Colonic mucosa (tissue), 4 donors: ENCODE results near the gene FEZF1. TPM values are rescaled to one million over a fixed set of nuclear protein-coding genes. Genes with fewer than 3 reads are reported as not detected.

Source experiments
- DNase-seq: peaks from one replicate; pipeline ENCODE4 v3.0.0-alpha.2; 2020
- H3K27ac ChIP-seq: fragments of 200-600 bp; one replicate; pipeline ENCODE4 v1.8.0; 2021
- H3K27me3 ChIP-seq: fragments of 200-600 bp; one replicate; pipeline ENCODE4 v1.8.0; 2021
- H3K36me3 ChIP-seq: fragments of 200-600 bp; one replicate; pipeline ENCODE4 v1.8.0; 2021
- H3K4me1 ChIP-seq: fragments of 200-600 bp; one replicate; pipeline ENCODE4 v1.8.0; 2021; ENCODE audit warnings: mild to moderate bottlenecking
- H3K4me3 ChIP-seq: fragments of 200-600 bp; one replicate; pipeline ENCODE4 v1.8.0; 2021
- H3K9ac ChIP-seq, 2 donors: one replicate each; pipeline ENCODE4 v1.7.0; 2013; ENCODE audit warnings: control low read depth in 2 of 2, low read depth in 2 of 2, low read length in 2 of 2
- H3K9me3 ChIP-seq: fragments of 200-600 bp; one replicate; pipeline ENCODE4 v1.8.0; 2021
- intact Hi-C: fragments of 100-400 bp; cut with DNase I; formaldehyde crosslinking; loops from one replicate; pipeline ENCODE4 v1.14.1; 2022
- total RNA-seq, 2 donors: library from RNA; stranded (reverse); fragmentation: NEBNext Ultra II Directional in 1 of 2; extraction: Animal tissue kit (Norgen Biotek cat#: 25700) in 1 of 2; gene quantifications; one replicate each; pipeline ENCODE4 v1.2.1, GENCODE V29; 2021
- TF ChIP-seq, protein P1 (sequence below): fragments of 200-600 bp; IDR thresholded peaks from one replicate; pipeline ENCODE4 v1.8.0; 2022; ENCODE audit warnings: antibody characterized with exemption, mild to moderate bottlenecking
- donor health status: healthy.
- donor health status: DM: no; HTN: no; CAD: no.
- donor health status: DM: no; HTN: no; CAD: no.

Gene FEZF1
- not detected for total RNA-seq

DNA sequence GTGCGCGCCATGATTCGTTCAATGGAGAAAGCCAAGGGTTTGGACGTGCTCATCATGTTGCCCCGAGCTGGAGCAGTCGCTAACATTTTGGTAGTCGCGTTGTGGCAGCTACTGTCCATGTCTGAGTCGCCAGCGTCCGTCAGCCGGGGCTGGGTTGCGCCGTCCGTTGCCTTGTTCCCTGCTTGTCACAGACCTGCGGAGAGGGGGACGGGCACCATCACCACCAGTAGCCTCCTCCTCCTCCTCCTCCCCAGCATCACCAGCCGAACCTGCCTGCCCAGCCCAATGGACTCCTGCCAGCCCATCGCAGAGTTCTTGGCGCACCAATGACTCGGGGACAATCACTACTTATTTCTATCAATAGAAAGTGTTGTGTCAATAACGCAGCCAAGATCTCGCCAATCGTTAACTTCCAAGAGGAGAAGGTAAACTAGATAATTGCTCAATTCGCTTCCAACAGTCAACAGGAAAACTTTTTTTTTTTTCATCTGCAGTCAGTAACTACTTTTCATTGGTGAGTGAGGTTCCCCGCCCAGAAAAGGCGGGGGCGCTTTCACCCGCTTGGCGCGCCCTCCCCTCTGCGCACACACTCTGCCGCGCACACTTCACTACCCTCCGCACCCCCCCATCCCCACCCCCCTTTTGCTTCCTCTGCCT lies at the start of gene FEZF1:
FEZF1 (minus strand) TSS at position 432 of the 657 bp plus-strand sequence; CDS start at position 119, 313 bp downstream.
- H3K9ac ChIP-seq = no peak within 1 kb of the TSS
- H3K4me3 ChIP-seq = peak within 1 kb of the TSS; percentile 16
- TF ChIP-seq, protein P1, sequence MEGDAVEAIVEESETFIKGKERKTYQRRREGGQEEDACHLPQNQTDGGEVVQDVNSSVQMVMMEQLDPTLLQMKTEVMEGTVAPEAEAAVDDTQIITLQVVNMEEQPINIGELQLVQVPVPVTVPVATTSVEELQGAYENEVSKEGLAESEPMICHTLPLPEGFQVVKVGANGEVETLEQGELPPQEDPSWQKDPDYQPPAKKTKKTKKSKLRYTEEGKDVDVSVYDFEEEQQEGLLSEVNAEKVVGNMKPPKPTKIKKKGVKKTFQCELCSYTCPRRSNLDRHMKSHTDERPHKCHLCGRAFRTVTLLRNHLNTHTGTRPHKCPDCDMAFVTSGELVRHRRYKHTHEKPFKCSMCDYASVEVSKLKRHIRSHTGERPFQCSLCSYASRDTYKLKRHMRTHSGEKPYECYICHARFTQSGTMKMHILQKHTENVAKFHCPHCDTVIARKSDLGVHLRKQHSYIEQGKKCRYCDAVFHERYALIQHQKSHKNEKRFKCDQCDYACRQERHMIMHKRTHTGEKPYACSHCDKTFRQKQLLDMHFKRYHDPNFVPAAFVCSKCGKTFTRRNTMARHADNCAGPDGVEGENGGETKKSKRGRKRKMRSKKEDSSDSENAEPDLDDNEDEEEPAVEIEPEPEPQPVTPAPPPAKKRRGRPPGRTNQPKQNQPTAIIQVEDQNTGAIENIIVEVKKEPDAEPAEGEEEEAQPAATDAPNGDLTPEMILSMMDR = no peak
- no peak within 1 kb of the TSS for H3K27ac ChIP-seq
- DNase-seq = no peak
- no peaks in the 10 kb centered on the region for H3K36me3 ChIP-seq
- no peaks in the 10 kb centered on the region for H3K9me3 ChIP-seq
- peaks cover 7% of the 10 kb centered on the region for H3K4me1 ChIP-seq
- H3K27me3 ChIP-seq = peaks cover 96% of the 10 kb centered on the region
- intact Hi-C loops = no loop called here

DNA sequence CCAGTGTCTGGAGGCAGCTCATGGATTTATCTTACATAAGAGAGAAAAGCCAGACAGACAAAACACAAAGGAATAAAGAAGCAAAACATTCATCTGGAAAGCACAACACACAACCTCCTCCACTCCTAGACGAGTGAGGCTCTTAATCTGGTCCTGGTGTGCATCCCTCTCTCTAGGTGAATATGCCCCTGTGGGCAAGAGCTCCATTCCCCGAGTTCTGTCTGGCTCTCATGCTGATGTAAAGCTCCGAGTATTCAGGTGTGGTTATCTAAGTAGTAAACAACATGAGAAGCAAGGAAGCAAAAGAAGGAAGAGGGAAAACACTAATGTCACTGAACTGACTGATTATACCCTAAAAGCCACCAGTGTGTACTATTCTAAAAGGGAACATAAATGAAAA lies 47.9 kb upstream of the FEZF1 start:
- TF ChIP-seq, protein P1 = no peak
- Histone ChIP-seq H3K27me3 (no peaks in the 10 kb centered on the region), H3K4me1 (no peaks in the 10 kb centered on the region), H3K36me3 (no peaks in the 10 kb centered on the region), H3K27ac (no peak overlapping the region), H3K9ac (no peak overlapping the region), H3K9me3 (no peaks in the 10 kb centered on the region), H3K4me3 (no peak overlapping the region)
- DNase-seq = no peak
- intact Hi-C loops = no loop called here

DNA sequence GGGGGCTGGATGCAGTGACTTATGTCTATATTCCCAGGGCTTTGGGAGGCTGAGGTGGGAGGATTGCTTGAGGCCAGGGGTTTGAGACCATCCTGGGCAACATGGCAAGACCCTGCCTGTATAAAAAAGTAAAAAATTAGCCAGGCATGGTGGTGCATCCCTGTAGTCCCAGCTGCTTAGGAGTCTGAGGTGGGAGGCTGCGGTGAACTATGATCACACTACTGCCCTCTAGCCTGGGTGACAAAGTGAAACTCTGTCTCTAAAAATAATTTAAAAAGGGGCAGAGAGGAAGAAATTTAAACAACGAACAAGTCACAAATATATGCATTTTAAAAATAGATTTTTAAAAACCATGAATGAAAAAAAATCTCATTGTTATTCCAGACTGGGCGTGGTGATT lies 46.2 kb upstream of the FEZF1 start:
- no peaks in the 10 kb centered on the region for H3K36me3 ChIP-seq
- H3K9me3 ChIP-seq = no peaks in the 10 kb centered on the region
- no peak for DNase-seq
- no peak overlapping the region for H3K9ac ChIP-seq
- no peak overlapping the region for H3K27ac ChIP-seq
- intact Hi-C loops = no loop called here
- TF ChIP-seq, protein P1 = no peak
- no peaks in the 10 kb centered on the region for H3K27me3 ChIP-seq
- H3K4me1 ChIP-seq = no peaks in the 10 kb centered on the region
- H3K4me3 ChIP-seq = no peak overlapping the region

DNA sequence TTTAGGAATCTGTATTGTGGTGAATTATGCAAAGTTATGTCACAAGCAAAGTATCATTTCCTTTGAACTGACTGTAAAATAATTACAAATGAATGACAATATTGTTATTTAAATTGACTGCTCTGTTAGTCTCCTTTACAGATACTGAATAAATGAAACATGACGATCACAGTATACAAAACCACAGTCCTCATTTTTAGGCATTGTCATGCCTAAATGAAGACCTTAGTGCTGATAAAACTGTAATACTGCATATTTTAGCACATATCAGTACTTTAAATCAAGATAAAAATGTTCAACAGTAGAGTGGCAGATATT lies 39.7 kb upstream of the FEZF1 start:
- H3K36me3 ChIP-seq = no peaks in the 10 kb centered on the region
- intact Hi-C loops = no loop called here
- H3K27me3 ChIP-seq = no peaks in the 10 kb centered on the region
- H3K4me1 ChIP-seq = no peaks in the 10 kb centered on the region
- no peak overlapping the region for H3K27ac ChIP-seq
- H3K4me3 ChIP-seq = no peak overlapping the region
- TF ChIP-seq, protein P1 = no peak
- H3K9me3 ChIP-seq = no peaks in the 10 kb centered on the region
- no peak overlapping the region for H3K9ac ChIP-seq
- DNase-seq = no peak

DNA sequence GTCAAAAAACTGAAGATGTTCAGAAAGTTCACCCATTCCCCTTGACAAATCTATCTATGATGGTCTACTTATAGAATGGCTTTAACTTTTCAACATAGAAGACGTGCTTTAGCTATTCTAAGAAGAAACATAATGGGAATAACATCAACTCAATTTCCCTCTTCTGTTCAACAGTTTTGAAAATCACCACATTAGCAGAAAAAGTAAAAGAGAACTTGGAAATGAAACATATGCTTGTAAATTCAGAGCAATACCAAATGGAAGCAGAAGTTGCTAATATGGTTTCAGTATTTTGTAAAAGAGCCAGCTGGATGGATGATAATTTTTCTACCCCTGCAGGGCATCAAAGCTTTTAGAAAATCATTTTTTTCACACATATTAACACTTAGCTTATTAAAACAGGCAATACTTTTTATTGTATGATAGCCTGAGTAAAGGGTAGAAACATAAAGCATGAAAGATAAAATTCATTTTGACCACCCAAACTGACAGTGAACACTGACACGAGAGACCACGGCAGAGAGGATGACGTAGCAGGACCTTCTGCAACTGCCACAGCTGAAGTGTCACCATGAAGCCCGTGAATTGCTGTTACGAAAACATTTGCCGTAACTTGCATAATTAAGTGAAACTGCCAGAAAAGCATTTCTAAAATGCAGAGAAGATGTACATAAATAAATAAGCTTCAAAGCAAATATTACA lies 39.2 kb upstream of the FEZF1 start:
- Histone ChIP-seq H3K36me3 (no peaks in the 10 kb centered on the region), H3K4me1 (no peaks in the 10 kb centered on the region), H3K9ac (no peak overlapping the region), H3K27ac (no peak overlapping the region), H3K27me3 (no peaks in the 10 kb centered on the region), H3K4me3 (no peak overlapping the region), H3K9me3 (no peaks in the 10 kb centered on the region)
- intact Hi-C loops = no loop called here
- TF ChIP-seq, protein P1 = no peak
- DNase-seq = no peak
